Activated CD4-positive, CD25-positive, alpha-beta regulatory T cell (primary cell): Measurements from ENCODE around the gene PPP6R3.
"Not testable (repeated sequence)": the region's sequence is repeated elsewhere in the genome, so short reads cannot be mapped to it uniquely, and the experiment has no call there.

Experiments used
- DNase-seq, 4 experiments: peaks; one replicate each; lab custom pipeline; 2025; lab: John Stamatoyannopoulos, UW

The PPP6R3 gene

GRCh38 chr11:68434159-68434558 lies 26.4 kb upstream of the PPP6R3 start:
- DNase-seq = not testable (repeated sequence)

- DNase-seq = no peak
Measured at GRCh38 chr11:68436162-68436888, 24.2 kb upstream of the PPP6R3 start.

- DNase-seq = no peak
Measured at GRCh38 chr11:68436985-68437926, 23.3 kb upstream of the PPP6R3 start.

- no peak for DNase-seq
Measured at GRCh38 chr11:68437927-68438657, 22.5 kb upstream of the PPP6R3 start.

GRCh38 chr11:68438658-68439259 lies 21.8 kb upstream of the PPP6R3 start:
- no peak for DNase-seq

- DNase-seq = no peak
Measured at GRCh38 chr11:68439355-68440065, 21.0 kb upstream of the PPP6R3 start.

GRCh38 chr11:68440224-68440623 lies 20.3 kb upstream of the PPP6R3 start:
- no peak for DNase-seq

- DNase-seq = no peak
Measured at GRCh38 chr11:68441466-68442230, 18.9 kb upstream of the PPP6R3 start.

GRCh38 chr11:68442433-68442832 lies 18.1 kb upstream of the PPP6R3 start:
- DNase-seq = no peak

GRCh38 chr11:68444566-68444965 lies 16.0 kb upstream of the PPP6R3 start:
- DNase-seq = no peak

- DNase-seq = no peak
Measured at GRCh38 chr11:68445531-68446035, 15.0 kb upstream of the PPP6R3 start.

- no peak for DNase-seq
Measured at GRCh38 chr11:68446046-68446725, 14.4 kb upstream of the PPP6R3 start.

GRCh38 chr11:68447015-68447801 lies 13.3 kb upstream of the PPP6R3 start:
- DNase-seq = peak; percentile 57 to 62 (median 61)

GRCh38 chr11:68447914-68448313 lies 12.6 kb upstream of the PPP6R3 start:
- DNase-seq = not testable (repeated sequence)

- no peak for DNase-seq
Measured at GRCh38 chr11:68448604-68449011, 11.9 kb upstream of the PPP6R3 start.

- DNase-seq = no peak
Measured at GRCh38 chr11:68449951-68450350, 10.6 kb upstream of the PPP6R3 start.

- no peak for DNase-seq
Measured at GRCh38 chr11:68450711-68451110, 9.8 kb upstream of the PPP6R3 start.

- no peak for DNase-seq
Measured at GRCh38 chr11:68454767-68455166, 5.8 kb upstream of the PPP6R3 start.

GRCh38 chr11:68455485-68455884 lies 5.1 kb upstream of the PPP6R3 start:
- no peak for DNase-seq
